Muscle layer of duodenum (tissue), 2 donors: Measurements from ENCODE around the gene SPSB2.
"Not testable (repeated sequence)": the region's sequence is repeated elsewhere in the genome, so short reads cannot be mapped to it uniquely, and the experiment has no call there.

Source experiments
- H3K27ac ChIP-seq: one replicate; pipeline ENCODE4 v1.7.0; 2013; ENCODE audit warnings: mild to moderate bottlenecking, low read length
- H3K27me3 ChIP-seq: one replicate; pipeline ENCODE4 v1.7.0; 2013; ENCODE audit warnings: low read depth, mild to moderate bottlenecking, control low read depth, low read length
- H3K36me3 ChIP-seq, 2 donors: one replicate each; pipeline ENCODE4 v1.7.0; 2013; ENCODE audit warnings: low read length in 2 of 2, control low read depth in 1 of 2, mild to moderate bottlenecking in 1 of 2; ENCODE audit not compliant: insufficient read depth in 2 of 2, control insufficient read depth in 1 of 2
- H3K4me1 ChIP-seq, 2 donors: one replicate each; pipeline ENCODE4 v1.7.0; 2013; ENCODE audit warnings: low read length in 2 of 2, mild to moderate bottlenecking in 2 of 2, control low read depth in 1 of 2, moderate library complexity in 1 of 2; ENCODE audit not compliant: insufficient read depth in 2 of 2, control insufficient read depth in 1 of 2
- H3K4me3 ChIP-seq, 2 donors: one replicate each; pipeline ENCODE4 v1.7.0; 2013; ENCODE audit warnings: low read length in 2 of 2, low read depth in 1 of 2, mild to moderate bottlenecking in 1 of 2
- H3K9me3 ChIP-seq, 2 donors: one replicate each; pipeline ENCODE4 v1.7.0; 2013; ENCODE audit warnings: low read length in 2 of 2, control low read depth in 1 of 2, mild to moderate bottlenecking in 1 of 2; ENCODE audit not compliant: control insufficient read depth in 1 of 2
- donor health status: healthy.

SPSB2 gene

DNA sequence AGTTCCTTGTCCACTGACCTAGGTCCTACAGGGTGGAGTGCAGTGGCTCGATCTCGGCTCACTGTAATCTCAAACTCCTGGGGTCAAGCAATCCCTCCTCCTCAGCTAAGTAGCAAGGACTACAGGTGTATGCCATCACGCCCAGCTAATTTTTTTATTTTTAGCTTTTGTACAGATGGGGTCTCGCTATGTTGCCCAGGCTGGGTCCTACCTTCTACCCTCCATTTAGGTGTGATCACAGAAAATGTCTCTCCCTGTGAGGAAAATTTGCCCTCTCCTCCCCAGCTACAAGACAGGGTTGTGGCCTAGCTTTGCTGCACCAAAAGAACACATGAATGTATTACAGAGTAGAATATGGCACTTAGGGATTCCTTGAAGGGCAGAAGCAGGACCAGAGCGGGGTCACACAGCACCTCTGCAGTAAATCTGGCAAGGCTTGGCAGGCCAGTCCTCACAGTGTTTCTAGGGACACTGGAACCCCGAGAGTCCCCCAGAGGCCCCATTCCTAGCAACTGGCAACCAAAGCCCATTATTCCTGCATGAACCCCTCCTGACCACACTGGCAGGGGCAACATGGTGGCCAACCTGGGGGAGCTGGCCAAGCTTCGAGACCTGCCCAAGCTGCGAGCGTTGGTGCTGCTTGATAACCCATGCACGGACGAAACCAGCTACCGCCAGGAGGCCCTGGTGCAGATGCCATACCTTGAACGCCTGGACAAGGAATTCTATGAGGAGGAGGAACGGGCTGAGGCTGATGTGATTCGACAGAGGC is 39.2 kb upstream of the SPSB2 start:
- Histone ChIP-seq H3K36me3 (peaks cover 0 to 11% of the 10 kb centered on the region in 2 donors), H3K4me3 (no peak overlapping the region), H3K27ac (no peak overlapping the region), H3K9me3 (no peaks in the 10 kb centered on the region), H3K27me3 (no peaks in the 10 kb centered on the region), H3K4me1 (peaks cover 0 to 12% of the 10 kb centered on the region in 2 donors)

DNA sequence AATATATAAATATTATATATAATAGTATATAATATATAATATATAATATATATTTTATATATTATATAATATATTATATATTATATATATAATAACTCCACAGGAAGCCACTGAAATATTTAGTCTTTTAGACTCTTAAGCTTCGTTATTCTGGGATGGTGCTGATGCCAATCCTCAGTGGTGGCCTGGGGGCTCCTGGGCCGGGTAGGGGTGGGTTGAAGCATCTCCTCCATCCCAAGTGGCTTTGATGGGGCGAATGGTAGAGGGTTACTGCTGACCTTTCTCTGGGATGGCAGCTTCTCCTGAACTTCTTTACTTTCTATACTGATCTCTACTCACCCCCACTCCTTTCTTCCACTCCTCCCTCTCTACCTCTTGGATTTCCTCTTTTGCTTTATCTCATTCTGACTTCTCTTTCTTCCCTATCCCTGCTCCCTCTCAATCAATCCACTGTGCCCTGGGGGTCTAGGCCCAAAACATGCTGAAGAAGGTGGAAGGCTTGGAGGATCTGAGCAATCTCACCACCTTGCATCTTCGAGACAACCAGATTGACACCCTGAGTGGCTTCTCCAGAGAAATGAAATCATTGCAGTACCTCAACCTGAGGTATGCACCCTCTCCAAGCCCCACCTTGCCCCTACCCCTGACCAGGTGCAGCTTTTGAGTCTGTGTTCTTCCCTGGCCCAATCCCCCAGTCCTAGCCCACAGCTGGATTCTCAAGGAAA is 36.5 kb upstream of the SPSB2 start:
- Histone ChIP-seq H3K36me3 (peaks cover 4 to 12% of the 10 kb centered on the region in 2 donors), H3K4me3 (no peak overlapping the region), H3K27ac (no peak overlapping the region), H3K9me3 (no peaks in the 10 kb centered on the region), H3K4me1 (peaks cover 0 to 6% of the 10 kb centered on the region in 2 donors), H3K27me3 (no peaks in the 10 kb centered on the region)

DNA sequence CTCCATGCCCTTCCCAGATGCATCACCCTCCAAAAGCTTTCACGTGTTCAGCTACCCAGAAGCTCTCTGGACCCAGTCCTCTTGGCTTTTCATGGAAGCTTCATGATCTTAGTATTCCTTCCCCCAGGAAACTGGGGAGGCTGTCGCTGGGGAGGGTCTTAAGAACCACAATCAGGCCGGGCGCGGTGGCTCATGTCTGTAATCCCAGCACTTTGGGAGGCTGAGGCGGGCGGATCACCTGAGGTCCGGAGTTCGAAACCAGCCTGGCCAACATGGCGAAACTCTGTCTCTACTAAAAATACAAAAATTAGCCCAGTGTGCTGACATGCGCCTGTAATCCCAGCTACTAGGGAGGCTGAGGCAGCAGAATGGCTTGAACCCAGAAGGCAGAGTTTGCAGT is 35.0 kb upstream of the SPSB2 start:
- not testable (repeated sequence) for H3K9me3 ChIP-seq, H3K27ac ChIP-seq, H3K4me3 ChIP-seq, H3K4me1 ChIP-seq, H3K27me3 ChIP-seq
- peaks cover 4 to 12% of the 10 kb centered on the region in 2 donors for H3K36me3 ChIP-seq

DNA sequence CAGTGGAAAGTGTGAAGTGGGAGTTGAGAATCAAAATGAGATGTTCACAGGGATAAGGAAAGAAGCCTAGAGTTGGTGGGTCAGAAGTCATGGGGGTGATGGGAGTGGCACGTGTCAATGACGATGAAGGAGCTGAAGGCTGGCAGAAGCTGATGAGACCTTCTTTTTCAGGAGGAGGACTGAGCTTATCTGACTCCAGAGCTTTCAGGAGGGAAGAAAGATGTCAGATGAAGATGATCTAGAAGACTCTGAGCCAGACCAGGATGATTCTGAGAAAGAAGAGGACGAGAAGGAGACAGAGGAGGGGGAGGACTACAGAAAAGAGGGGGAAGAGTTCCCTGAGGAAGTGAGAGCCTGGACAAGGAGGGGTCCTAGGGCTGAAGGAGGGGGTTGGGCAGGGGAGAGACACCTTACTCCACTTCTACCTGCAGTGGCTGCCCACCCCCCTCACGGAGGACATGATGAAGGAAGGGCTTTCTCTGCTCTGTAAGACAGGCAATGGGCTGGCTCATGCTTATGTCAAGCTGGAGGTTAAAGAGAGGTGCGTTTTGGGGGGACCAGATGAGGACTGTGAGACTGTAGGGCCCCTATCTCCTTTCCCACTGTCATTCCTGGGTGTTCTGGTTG is 32.4 kb upstream of the SPSB2 start:
- peak overlapping the region; percentile 67 to 95 for H3K4me3 ChIP-seq
- H3K4me1 ChIP-seq, result peaks cover 5 to 6% of the 10 kb centered on the region in 2 donors
- H3K27me3 ChIP-seq, result no peaks in the 10 kb centered on the region
- no peaks in the 10 kb centered on the region for H3K9me3 ChIP-seq
- H3K27ac ChIP-seq, result peak overlapping the region; percentile 92
- peaks cover 4 to 12% of the 10 kb centered on the region in 2 donors for H3K36me3 ChIP-seq

DNA sequence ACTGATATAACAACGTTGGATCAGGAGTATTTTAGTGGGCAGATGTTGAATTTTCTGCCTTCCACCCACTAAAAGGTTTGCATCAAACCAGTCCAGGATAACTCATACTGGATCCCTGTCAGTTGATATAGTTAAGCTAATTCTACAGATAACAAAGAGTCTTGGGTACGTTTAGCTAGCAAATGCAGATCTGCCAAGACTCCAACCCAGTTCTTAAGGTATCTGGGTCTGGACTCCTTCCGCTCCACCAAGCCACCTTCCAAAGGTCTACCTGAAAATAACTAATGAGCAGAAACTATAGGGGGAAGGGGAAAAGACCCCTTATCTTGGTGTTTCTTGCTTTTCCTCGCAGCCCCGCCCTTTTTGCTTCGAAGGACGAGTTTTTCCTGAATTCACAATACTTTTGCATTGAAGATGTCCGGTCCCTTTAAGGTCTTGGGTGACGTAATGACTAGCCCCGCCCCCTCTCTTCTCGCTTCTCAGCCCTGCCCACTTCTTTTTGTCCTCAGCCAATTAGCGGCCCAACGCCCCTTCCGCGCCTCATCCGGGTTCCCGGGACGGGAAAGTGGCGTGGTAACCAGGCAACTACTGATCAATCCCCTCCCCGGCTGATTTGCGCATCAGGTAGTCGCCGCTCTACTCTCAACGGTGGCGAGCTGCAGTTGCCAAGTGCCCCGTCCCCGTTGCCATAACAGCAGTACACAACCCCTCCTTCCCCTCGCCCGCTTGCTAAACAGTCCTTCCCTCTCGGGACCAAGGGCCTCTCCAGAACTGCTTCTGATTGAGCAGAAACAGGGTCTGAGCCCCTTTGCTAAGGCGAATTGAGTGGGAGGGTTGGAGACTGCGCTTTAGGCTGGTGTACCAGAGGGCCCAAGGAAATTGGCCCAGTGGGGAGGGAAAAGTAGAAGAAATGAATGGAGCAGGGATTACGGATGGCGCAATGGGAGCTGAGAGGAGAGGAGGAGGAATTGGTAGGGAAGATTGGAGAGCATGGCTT is 31.5 kb upstream of the SPSB2 start, which contains the start of gene LRRC23:
Gene LRRC23, plus strand, starts transcription at position 543 of the 997 bp plus-strand sequence. CDS start 812 bp downstream, outside the sequence.
- H3K27me3 ChIP-seq, result no peaks in the 10 kb centered on the region
- H3K36me3 ChIP-seq, result peaks cover 4 to 12% of the 10 kb centered on the region in 2 donors
- H3K4me3 ChIP-seq, result peak within 1 kb of the TSS; percentile 67 to 95
- peak within 1 kb of the TSS; percentile 92 for H3K27ac ChIP-seq
- H3K4me1 ChIP-seq, result peaks cover 5 to 9% of the 10 kb centered on the region in 2 donors
- no peaks in the 10 kb centered on the region for H3K9me3 ChIP-seq

DNA sequence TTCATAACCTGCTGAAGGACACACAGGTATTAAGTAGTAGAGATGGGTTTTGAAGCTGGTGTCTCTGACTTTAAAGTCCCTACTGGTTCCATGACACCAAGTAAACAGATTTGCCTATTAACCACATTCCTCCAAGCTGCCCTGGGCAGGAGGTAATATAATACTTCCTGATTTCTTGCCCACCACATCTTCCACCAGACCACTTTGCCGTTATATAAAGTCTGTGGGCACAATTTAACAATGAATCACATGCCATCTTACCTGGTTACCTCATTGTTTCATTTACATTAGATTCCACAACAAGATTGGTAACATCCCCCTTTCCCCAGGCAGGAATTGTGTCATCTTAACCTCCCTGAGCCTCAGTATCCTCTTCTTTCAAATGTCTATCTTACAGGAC is 30.6 kb upstream of the SPSB2 start:
- Histone ChIP-seq H3K27me3 (no peaks in the 10 kb centered on the region), H3K4me3 (peak overlapping the region in 1 of 2 donors; percentile 95), H3K9me3 (no peaks in the 10 kb centered on the region), H3K4me1 (peaks cover 5 to 12% of the 10 kb centered on the region in 2 donors), H3K36me3 (peaks cover 4 to 12% of the 10 kb centered on the region in 2 donors), H3K27ac (no peak overlapping the region)

DNA sequence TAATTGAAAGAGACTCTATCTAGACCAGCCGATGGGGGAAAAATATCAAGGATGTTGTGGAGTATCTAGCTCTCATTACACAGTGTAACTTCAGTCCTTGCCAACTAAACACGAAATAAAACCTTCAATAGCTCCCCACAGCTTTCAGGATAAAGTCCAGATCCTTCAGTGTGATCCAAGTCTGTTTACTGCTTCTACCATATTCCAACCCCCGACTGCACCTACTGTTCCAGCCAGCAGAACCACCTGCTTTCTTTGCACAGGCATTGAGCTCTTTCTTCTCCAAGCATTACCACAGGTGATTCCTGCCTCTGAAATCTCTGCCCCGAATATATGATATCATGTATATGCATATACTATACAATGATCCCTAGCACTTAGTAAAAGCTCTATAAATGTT is 29.3 kb upstream of the SPSB2 start:
- no peaks in the 10 kb centered on the region for H3K27me3 ChIP-seq
- H3K9me3 ChIP-seq, result no peaks in the 10 kb centered on the region
- H3K27ac ChIP-seq, result no peak overlapping the region

DNA sequence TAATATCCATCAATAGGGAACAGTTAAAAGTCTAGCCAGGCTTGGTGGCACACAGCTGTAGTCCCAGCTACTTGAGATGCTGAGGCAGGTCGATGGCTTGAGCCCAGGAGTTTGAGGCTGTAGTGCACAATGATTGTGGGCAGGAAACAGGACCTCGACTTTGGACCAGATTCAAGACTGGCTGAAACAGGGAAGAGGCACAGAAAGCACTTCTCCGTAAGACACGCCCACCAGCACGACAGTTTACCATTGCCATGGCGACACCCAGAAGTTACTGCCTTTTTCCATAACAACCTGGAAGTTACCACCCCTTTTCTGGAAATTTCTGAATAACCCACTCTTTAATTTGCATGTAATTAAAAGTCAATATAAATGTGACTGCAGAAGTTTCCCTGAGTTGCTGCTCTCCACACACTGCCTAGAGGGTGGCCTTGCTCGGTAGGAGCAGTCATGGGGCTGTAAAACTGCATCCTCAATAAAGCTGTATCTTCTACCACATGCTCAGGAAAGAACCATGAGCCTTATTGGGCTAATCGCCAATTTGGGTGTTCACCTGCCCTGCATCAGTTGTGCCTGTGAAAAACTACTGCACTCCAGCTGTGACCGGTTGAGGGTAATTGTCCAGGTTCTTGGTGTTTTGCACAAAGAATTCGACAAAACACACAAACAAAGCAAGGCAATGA is 26.9 kb upstream of the SPSB2 start:
- Histone ChIP-seq H3K27me3 (no peaks in the 10 kb centered on the region), H3K4me3 (no peak overlapping the region), H3K36me3 (no peaks in the 10 kb centered on the region), H3K4me1 (peaks cover 5 to 8% of the 10 kb centered on the region in 2 donors), H3K27ac (no peak overlapping the region), H3K9me3 (no peaks in the 10 kb centered on the region)

More for the DNA sequence above, 29.3 kb upstream of the SPSB2 start:
- Histone ChIP-seq H3K4me1 (peaks cover 5 to 12% of the 10 kb centered on the region in 2 donors), H3K4me3 (no peak overlapping the region), H3K36me3 (peaks cover 4 to 9% of the 10 kb centered on the region in 2 donors)

DNA sequence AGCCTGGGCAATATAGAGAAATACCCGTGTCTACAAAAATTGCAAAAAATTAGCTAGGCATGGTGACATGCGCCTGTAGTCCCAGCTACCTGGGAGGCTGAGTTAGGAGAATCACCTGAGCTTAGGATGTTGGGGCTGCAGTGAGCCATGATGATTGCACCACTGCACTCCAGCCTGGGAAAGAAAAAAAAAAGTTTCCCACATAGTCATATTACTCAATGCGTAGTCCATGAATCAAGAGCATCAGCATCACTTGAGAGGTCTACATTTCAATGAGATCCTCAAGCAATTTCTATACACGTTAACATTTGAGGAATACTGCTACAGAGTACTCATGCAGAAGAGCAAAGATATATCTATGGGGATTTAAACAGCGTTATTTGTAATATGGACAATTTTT is 26.3 kb upstream of the SPSB2 start:
- Histone ChIP-seq H3K4me3 (no peak overlapping the region), H3K36me3 (no peaks in the 10 kb centered on the region), H3K9me3 (no peaks in the 10 kb centered on the region), H3K4me1 (peaks cover 5 to 6% of the 10 kb centered on the region in 2 donors), H3K27ac (no peak overlapping the region), H3K27me3 (no peaks in the 10 kb centered on the region)

DNA sequence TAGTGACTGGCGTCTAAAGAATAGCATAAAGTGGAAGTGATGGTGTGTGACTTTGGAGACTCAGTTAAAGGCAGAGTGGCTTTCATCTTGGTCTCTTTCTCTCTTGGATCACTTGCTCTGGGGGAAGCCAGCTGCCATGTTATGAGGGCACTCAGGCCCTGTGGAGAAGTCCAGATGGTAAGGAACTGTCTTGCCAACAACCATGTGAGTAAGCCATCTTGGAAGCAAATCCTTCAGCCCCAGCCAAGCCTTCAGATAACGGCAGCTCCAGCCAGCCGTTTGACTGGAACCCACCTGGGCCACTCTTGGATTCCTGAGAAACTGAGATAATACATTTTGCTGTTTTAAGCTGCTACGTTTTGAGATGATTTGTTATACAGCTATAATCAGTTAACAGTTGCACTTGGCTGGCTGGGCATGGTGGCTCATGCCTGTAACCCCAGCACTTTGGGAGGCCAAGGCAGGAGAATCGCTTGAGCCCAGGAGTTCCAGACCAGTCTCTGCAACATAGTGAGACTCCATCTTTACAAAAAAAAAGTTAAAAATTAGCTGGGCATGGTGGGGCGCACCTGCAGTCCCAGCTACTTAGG is 23.8 kb upstream of the SPSB2 start:
- no peak overlapping the region for H3K4me3 ChIP-seq
- H3K36me3 ChIP-seq, result no peaks in the 10 kb centered on the region
- H3K9me3 ChIP-seq, result no peaks in the 10 kb centered on the region
- H3K27me3 ChIP-seq, result no peaks in the 10 kb centered on the region
- H3K4me1 ChIP-seq, result peaks cover 0 to 6% of the 10 kb centered on the region in 2 donors
- H3K27ac ChIP-seq, result no peak overlapping the region
